ENCODE results near the gene SAMD11.
"Not testable (repeated sequence)": the region's sequence is repeated elsewhere in the genome, so short reads cannot be mapped to it uniquely, and the experiment has no call there.

Gene SAMD11

DNA sequence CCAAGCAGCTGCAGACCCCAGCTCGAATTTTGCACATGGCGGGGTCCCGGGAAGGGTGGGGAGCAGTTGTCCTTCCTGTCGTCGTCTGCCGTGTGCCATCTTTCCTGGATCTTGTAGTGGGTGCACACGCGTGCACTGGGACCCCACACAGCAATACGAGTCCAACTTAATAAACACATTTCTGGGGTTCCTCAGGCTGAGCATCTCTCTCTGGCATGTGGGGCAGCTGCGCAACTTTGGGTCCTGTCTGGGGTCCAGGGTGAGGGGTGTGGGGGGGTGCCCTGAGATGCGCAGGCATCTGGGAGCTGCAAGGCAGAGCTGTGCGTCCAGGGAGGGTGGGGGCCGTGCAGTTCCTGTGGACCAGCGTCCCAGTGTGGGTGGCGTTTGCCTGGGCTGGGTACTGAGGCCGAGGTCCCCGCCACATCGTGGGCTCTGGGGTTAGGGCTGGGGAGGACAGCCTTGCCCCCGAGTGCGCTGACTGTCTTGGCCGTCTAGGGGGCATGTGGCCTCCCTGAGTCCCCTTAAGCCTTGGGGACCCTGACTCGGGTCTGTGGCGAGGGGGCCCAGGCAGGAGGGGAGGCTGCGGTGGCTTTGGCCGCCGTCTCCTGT lies 41.9 kb downstream of the SAMD11 start:
- no peak for DNase-seq

DNA sequence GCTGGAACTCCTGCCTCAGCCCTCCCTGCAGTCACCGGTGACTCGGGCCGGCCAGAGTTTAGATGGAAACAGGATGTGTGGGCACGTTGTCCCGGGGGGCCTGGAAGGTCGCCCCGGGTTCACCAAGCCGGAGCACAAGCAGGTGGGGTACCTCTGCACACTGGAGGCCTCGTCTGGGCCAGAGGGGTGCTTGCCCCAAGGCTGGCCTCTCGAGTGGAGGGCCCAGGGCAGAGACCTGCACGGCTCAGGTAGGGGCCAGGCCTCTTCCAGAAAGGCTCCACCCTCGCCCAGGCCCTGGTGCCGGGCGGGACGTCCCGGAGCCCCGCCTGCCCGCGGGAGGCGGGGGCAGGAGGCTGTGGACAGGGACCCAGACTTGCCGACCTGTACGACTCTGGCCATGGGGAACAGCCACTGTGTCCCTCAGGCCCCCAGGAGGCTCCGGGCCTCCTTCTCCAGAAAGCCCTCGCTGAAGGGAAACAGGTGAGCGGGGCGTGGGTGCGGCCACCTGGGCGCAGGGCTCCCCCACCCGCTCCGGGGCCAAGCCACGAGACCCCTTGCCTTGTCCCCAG lies 42.5 kb downstream of the SAMD11 start, which contains the start of gene PLEKHN1:
Gene PLEKHN1, plus strand, starts transcription at position 348 of the 569 bp plus-strand sequence. Its CDS starts 50 bp downstream, at position 398.
- no peak for DNase-seq

DNA sequence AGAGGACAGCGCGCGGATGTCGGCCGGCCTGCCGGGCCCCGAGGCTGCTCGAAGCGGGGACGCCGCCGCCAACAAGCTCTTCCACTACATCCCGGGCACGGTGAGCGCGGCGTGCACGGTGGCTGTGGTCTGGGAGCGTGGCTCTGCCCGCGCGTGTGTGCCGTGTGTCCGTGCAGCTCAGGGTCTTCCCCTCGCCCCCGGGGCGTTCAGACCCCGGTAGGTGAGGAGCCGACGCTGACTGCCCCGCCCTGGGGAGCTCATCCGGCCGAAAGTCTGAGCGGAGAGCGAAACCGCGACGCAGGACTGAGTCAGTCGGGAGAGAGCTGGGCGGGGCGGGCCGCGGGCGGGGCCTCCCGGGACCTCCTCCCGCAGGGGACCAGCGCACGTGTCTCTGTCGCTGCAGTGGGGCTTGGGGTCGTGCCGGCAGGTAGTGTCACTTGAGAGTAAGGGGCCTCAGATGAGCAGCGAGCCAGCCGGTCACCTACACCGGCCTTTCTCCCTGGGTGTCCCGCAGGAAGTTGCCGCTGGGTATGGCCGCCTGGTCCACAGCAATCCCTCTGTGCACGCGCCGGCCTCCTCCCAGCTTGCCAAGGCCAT lies 43.1 kb downstream of the SAMD11 start:
- no peak for DNase-seq

GRCh38 chr1:967466-968343 lies 44.0 kb downstream of the SAMD11 start:
- no peak for DNase-seq

- no peak for DNase-seq
Measured at GRCh38 chr1:969260-969855, 45.6 kb downstream of the SAMD11 start.

DNA sequence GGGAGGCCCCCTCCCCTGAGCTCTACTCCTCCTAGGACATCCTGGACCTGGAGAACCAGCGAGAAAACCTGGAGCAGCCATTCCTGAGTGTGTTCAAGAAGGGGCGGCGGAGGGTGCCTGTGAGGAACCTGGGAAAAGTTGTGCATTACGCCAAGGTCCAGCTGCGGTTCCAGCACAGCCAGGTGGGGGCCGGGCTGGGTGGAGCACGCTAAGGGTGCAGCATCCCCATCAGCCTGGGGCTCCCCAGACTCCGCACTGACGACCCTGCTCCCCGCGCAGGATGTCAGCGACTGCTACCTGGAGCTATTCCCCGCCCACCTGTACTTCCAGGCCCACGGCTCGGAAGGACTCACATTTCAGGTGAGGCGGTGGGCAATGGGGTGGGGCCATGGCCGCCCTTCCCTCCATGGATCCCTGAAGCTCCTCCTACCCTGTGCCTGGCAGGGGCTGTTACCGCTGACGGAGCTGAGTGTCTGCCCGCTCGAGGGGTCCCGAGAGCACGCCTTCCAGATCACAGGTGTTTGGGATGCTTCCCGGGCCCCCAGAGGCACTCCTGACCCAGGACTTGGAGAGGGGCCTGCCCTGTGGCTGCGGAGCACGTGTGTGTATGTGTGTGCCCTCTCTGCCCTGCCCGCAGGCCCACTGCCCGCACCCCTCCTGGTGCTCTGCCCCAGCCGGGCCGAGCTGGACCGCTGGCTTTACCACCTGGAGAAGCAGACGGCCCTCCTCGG lies 46.7 kb downstream of the SAMD11 start:
- DNase-seq = no peak

- DNase-seq = no peak
Measured at GRCh38 chr1:970973-971730, 47.4 kb downstream of the SAMD11 start.

DNA sequence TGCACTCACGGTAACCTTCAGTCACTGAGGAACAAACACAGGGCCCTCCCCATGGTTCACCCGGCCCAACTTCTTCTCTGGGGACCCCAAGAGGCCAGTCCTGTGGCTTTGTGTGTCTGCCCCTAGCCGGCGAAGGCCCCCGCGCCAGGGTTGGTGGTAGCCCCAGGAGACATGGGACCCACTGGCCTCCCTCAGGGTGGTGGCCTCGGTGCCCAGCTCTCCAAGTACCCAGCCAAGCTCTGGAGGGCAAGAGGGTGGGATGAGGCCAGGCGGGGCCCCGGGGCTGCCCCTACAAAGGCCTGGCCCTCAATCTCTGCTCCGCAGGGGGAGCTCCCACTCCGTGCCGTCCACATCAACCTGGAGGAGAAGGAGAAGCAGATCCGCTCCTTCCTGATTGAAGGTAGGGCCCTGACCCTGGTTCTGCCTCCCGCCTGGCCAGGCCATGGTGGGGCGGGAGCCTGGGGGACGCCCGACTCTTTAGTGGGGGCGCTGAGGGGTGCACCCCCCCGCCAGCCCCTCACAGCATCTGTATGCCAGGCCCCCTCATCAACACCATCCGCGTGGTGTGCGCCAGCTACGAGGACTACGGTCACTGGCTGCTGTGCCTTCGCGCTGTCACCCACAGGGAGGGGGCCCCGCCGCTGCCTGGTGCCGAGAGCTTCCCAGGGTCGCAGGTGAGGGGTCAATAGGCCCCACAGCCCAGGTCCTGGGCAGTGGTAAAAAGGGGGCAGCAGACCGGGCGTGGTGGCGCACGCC lies 48.2 kb downstream of the SAMD11 start:
- no peak for DNase-seq

DNA sequence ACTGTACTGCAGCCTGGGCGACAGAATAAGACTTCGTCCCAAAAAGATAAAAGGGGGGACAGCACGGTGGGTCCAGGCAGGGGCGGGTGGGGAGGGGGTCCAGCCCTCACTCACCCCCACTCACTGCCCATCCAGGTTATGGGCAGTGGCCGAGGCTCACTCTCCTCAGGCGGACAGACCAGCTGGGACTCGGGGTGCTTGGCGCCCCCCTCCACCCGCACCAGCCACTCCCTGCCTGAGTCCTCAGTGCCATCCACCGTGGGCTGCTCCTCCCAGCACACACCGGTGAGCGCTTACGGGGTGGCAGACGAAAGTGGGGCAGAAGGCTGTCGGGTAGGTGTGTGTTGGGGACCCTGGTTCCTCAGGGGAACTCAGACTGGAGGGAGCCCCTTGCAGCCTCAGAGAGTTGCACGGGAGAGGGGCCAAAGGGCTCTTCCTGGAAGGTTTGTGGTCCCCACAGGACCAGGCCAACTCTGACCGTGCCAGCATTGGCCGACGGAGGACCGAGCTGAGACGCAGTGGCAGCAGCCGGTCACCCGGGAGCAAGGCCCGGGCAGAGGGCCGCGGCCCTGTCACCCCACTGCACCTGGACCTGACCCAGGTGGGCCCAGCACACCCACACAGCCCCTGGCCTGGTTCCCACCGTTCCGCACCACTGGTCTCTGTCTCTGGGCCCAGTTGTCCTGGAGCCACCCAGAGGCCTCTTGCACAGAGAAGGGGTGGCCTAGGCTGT lies 49.2 kb downstream of the SAMD11 start:
- DNase-seq = no peak

DNA sequence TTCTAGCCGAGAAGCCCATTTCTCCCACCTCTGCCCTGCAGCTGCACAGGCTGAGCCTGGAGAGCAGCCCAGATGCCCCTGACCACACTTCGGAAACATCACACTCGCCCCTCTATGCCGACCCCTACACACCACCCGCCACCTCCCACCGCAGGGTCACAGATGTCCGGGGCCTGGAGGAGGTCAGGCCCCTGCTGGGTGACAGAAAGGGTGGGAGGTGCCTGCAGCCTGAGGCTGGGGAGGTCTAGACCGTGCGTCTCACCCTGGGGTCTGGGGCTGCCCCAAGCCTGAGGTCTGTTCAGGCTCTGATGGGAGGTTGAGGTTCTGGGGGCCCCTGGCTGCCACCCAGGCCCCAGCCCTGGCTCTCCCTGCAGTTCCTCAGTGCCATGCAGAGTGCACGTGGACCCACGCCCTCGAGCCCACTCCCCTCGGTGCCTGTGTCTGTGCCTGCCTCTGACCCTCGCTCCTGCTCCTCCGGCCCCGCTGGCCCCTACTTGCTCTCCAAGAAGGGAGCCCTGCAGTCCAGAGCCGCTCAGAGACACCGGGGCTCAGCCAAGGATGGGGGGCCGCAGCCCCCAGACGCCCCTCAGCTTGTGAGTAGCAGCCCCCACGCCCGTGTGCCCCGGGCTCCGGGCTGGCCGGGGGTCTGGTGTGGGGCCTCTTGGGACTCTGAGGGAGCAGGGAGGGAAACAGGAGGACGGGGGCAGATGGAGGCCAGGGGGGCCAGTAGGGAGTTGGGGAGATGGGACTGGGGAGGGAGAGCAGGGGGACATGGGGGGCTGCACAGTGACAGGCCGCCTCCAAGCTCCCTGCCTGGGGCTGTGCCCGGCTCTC lies 50.0 kb downstream of the SAMD11 start:
- no peak for DNase-seq

GRCh38 chr1:974293-974640 lies 50.5 kb downstream of the SAMD11 start:
- no peak for DNase-seq

- no peak for DNase-seq
Measured at GRCh38 chr1:974687-975328, 51.1 kb downstream of the SAMD11 start.

GRCh38 chr1:975365-975764 lies 51.6 kb downstream of the SAMD11 start:
- DNase-seq = no peak

DNA sequence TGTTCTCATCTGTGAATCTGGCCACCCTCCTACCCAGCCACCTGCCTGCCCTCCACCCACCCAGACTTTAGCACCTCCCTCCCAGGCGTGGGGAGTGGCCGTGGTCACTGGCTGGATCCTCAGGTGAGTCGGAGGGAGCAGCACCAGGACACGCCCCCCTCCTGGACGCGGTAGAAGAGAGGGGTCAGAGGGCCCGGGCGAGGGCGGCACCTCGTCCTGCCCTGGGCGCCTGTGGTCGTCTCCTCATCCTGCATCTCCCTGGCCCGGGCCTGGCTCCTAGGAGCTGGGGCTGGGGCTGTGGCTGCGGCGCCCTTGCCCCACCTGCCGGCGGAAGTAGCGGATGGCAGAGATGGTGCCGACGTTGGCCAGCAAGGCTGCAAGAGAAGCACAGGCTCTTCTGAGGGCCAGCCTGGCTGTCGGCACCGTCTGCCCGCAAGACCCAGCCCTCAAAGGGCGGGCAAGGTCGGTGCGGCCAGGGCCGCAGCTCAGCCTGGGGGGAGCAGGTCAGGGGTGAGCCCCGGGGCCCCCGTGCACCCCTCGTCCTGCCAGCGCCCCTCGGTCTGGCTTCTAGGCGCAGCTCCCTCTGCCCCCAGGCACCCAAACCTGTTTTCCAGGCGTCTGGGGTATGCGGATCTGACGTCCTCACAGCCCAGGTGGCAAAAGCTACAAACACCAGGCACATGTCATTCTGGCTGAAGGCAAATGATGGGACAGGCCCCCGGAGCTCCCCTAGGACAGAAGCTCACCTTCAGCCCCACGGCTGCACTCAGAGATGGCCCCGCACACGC lies 52.4 kb downstream of the SAMD11 start:
- no peak for DNase-seq

- not testable (repeated sequence) for DNase-seq
Measured at GRCh38 chr1:976791-977190, 53.1 kb downstream of the SAMD11 start.

GRCh38 chr1:978069-978834 lies 54.5 kb downstream of the SAMD11 start:
- DNase-seq = no peak
